HG03558 (cell line): ENCODE measurements around the gene AHNAK2.

Experiments used
- ATAC-seq: cut with Tn5 transposase; IDR thresholded peaks from one replicate; pipeline ENCODE4 v1.9.1; 2021; ENCODE audit warnings: moderate number of reproducible peaks; ENCODE audit not compliant: unreplicated experiment; ENCODE audit errors: extremely low read depth

Gene AHNAK2

GRCh38 chr14:104942586-104942985, 35.6 kb downstream of the AHNAK2 start:
- no peak for ATAC-seq

DNA sequence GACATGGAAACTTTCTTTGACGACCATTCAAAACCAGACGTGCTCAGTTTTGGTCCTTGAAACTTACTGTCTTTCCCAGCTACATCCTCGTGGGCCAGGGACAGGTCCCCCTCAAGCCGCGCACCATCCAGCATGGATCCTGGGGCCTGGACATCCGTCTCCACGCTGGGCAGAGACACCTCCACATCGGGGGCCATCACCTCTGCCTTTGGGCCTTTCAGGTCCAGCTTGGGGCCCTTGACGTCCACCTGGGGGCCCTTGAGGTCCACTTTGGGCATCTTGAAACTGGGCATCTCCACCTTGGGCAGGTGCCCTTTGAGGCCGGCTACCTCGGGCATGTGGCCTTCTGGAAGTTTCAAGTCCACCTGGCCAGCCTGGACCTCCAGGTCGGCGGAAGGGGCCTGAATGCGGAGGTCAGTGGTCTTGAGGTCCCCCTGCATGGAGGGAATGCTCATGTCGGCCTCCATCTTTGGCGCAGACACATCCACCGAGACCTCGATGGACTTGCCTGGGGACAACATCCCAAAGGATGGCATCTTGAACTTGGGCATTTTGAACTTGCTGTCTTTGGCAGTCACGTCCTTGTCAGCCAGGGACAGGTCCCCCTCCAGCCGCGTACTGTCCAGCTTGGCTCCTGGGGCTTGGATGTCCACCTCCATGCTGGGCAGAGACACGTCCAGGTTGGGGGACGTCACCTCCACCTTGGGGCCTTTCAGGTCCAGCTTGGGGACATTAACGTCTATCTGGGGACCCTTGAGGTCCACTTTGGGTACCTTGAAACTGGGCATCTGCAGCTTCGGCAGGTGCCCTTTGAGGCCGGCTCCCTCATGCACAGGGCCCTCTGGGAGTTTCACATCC, 36.4 kb downstream of the AHNAK2 start:
- ATAC-seq: no peak

DNA sequence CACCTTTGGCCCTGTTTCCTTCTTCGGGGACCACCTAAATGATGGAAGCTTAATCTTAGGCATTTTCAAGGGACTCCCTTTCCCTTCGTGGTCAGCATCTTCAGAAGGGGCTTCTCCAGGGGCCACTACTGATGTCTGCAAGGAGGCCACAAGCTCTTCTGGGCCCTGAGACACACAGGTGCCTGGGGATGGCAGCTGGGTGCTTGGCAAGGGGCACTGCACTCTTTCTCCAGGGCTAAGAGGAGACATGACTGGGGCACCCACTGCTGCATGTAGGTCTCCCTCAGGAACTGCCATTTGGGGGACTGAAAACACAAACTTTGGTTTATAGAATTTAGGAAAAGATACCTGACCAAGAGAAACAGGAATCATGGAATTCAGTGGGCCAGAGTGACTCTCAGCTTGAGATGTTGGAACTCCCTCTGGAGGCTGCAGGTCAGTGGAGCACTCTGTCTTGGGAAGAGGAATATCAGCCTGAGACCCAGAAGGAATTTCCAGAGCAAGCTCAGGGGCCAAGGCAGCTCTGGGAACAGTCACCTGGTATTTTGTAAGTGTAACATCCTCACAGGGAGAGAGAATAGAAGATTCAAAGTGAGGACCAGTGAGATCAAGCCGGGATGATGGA, 37.5 kb downstream of the AHNAK2 start:
- no peak for ATAC-seq

- ATAC-seq: no peak
These were observed 38.3 kb downstream of the AHNAK2 start for GRCh38 chr14:104939666-104940410.

DNA sequence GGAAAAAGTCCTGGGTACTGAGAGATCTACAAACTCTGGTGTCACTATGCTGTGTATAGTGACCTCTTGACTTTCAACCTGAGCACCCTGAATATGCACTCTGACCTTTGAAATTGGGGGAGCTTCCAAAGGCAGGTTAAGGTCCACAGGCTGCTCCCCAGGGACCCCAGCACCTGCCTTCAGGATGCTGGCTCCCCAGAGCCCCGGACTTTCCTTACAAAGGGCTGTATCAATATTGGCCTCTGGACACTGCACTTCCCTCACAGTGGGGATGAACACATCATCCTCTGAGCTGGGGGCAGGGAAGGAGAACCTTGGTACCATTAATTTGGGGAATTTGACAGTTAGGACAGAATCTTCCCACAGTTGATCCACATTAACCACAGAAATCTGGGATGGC, 39.2 kb downstream of the AHNAK2 start:
- ATAC-seq: no peak

GRCh38 chr14:104938436-104938835, 39.7 kb downstream of the AHNAK2 start:
- no peak for ATAC-seq

DNA sequence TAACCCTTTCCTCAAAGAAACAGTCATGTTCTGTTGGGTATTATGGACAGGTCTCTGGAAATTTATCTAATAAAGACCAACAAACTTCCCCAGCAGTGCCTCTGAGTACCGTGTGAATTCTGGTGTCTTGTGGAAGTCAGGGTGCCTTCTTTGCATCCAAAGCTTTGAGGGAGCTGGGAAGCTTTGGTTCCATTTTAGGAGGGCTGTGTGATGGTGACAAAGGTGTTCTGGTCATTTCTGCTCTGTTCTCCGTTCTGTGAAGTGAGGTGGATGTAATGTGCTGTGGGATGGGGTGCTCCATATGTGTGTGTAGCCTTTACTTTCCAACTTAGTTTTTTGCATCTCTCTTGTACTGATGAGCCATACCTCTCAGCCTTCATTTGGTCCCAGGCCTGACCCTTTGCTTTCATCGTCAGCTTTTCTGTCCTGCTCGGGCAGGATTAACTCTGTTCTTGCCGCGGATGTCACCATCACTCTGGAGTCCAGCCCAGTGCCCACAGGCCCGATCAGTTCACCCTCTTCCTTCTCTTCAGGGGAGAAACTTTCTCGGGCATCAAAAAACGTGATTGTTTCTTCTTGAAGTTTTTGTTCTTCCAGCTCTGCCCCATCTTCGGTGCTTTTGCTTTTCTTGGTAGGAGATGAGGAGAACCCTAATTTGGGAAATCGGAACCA, 40.3 kb downstream of the AHNAK2 start:
- ATAC-seq: no peak

DNA sequence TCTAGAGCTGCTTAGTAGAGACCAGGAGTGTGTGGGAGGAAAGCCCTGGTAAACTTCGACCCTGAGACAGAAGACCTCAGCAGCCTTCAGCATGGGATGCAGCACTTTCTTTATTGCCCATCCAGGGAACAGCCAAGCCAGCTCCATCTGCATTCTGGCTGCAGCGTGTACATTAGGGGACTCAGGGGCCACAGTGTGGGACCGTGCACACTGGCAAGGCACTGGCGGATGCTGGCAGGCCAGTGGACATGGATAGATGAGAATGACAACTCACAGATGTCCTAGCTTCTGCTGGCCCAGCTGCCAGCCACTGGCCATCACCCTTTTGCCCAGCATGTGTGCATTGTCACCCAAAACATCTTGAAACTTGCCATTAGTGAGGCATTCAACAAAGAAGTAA, 41.0 kb downstream of the AHNAK2 start:
- no peak for ATAC-seq

DNA sequence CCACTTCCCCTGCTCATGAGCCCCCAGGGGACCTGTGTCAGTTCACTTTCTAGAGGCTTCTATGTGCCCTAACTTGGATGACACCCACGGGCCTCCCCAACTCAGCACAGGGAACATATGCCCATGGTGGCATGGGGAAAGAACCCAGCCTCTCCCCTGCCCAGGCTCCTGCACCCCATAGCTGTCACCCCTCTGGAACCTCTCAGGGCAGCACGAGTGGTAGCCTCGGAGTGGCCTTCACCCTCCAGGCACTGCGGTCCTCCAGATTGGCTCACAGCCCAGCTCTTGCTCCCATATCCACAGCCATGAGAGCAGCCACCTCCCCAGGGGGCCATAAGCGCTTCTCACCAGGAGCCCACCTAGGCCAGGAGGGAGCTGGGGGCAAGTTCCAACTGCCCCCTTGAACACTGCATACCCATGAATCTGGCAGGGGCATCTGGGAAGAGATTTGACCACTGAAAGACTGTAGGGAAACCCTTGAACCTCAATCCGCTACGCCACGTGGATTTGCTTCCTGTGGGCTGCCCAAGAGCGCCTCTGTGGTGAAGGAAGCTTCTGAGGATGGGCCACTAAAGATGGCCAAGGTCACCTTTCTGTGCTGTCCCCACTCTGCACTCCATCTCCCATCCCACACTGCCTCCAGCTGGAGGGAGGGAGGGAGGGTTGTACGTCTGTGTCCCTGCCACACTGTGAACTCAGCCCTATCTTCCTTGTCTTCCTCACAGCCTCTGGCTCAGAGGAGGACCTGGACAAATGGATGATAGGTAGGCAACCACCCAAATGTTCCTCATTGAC, 41.6 kb downstream of the AHNAK2 start:
- ATAC-seq: no peak

DNA sequence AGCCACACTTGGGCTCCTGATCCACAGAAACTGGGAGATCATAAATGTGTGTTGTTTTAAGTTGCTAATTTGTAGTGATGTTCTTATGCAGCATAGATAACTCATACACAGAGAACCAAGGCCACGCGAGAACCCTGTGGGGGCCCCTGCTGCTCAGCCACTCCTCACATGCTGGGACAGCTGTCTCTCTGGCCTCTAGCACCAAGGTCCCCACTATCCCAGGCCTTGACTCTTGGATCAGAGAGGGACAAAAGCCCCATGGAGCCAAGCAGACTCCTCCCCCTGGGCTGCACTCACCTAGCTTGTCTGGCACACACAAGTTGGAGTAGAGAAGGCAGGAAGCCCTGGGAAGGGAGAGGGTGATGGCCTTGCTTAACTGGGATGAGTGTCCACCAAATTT, 42.2 kb downstream of the AHNAK2 start:
- ATAC-seq: no peak

DNA sequence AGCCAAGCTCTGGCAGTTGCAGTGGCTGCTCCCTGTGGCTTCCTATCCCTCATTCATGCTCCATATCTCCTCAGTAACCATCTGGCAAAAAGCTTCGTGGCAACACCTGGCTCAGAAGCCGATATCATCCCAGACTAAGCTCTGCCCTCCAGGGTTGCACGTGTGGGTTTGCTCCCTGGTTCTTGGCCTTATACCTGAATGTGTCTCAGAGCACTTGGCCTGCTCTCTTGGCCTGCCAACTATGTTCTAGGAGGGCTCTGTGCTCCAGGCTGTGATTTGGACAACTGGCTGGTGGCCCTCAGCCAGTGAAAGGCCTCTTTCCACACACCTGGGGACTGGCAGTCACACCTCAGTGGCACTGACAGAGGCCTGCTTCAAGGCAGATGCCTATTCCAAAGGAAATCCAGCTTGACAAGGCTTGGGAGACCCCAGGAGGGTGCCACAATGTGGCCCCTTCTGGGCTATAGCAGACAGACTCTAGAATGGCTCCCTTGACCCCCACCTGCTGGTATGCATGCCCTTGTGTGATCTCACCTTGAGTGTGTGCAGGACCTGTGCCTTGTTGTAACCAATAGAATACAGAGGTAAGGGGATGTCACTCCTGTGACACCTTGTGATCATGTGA, 43.0 kb downstream of the AHNAK2 start:
- ATAC-seq: no peak

GRCh38 chr14:104933746-104934733, 44.1 kb downstream of the AHNAK2 start:
- ATAC-seq: no peak

DNA sequence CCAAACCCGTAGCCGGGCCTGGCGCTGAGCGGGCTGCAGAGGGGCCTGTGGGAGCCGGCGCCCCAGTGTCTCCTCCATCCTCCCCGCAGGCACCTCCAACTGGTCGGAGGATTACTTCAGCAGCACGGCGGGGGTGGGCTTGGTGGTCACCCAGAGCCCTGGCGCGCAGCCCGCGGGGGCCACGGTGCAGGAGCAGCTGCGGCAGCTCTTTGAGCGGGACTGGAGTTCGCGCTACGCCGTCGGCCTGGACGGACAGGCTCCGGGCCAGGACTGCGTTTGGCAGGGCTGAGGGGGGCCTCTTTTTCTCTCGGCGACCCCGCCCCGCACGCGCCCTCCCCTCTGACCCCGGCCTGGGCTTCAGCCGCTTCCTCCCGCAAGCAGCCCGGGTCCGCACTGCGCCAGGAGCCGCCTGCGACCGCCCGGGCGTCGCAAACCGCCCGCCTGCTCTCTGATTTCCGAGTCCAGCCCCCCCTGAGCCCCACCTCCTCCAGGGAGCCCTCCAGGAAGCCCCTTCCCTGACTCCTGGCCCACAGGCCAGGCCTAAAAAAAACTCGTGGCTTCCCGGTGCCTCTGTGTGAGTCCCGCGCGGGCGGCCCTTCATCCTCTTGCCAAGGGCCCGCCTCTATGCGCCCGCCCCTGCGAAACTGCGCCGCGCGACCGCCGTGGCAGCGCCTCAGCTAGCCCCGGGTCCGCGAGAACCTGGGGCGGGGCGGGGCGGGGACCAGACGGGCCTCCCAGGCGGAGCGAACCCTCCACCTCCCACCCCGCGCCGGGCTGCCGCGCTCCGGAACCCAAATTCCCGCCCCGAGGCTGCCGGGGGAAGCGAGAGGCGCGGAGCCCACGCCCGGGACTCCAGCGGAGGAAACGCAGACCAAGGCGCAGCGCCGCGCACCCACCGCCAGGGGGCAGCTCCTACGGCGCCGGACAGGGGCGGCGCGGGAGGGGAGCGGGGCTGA, 45.2 kb downstream of the AHNAK2 start:
- ATAC-seq: no peak

DNA sequence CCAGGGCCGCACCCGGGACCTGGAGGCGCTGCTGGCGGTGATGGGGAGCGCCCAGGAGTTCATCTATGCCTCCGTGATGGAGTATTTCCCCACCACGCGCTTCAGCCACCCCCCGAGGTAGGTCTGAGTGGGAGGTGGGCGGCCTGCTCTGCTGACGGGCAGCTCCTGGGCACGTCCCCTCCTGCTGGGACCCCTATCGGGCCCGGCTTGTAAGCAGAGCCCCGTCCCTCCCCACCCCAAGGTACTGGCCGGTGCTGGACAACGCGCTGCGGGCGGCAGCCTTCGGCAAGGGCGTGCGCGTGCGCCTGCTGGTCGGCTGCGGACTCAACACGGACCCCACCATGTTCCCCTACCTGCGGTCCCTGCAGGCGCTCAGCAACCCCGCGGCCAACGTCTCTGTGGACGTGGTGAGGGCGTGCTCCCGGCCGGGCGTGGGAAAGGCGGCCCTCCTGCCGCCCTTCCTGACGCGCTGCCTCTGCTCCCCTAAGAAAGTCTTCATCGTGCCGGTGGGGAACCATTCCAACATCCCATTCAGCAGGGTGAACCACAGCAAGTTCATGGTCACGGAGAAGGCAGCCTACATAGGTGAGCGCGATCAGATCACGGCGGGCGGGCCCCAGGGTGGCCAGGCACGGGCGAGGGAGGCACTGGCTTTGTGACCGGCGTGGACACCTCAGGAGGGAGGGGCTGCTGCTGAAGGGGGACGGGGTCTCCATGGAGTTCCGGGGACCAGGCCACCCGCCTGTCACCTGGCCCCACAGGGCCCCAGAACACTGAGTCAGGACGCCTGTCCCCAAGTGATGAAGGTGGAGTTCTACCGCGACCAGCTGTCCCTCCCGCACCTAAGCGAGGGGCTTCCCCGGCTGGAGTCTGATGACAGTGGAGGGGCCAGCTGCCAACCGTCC, 46.2 kb downstream of the AHNAK2 start:
- ATAC-seq: no peak

GRCh38 chr14:104931304-104931770, 46.8 kb downstream of the AHNAK2 start:
- ATAC-seq: no peak
